Measurements from ENCODE around the gene HOXB6.
A peak's percentile ranks its signal among the peaks of the same experiment; 100 is the strongest.

Gene HOXB6

DNA sequence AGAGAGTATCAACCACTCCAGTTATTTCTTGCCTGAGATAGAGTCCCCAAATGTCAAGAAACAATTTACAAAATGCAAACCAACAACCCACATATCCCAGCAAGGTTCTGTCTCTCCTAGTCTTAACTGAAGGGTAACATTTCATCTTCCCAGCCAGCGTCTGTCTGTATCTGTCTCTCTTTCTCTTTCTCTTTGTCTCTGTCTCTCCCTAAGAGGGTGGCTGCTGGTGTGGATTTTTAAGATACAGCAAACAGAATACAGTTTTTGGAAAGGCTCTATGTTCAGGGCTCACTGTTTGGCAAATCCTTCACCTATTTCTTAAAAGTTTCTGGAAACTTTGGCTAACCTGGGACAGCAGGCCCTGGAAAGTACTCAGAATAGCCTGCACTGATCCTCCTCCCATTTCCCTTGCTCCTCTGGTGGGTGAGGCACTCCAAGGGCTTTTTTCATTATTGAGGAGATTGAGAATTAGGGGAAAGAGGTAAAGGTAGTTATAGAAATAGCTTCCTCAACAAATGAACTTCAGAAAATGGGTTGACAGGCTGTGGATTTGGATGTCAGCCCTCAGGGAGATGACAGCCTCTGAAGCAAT, 32.9 kb downstream of the HOXB6 start:
- Histone ChIP-seq H3K4me3 (ENCODE audit: low read length in 2 of 2) (peak overlapping the region; percentile 8 to 75), H3K27me3 (ENCODE audit: control insufficient read depth in 1 of 2, insufficient read depth in 2 of 2, low read length in 2 of 2) (peaks cover 0 to 35% of the 10 kb centered on the region in 2 donors), H3K9me3 (ENCODE audit: control insufficient read depth in 2 of 2, low read length in 2 of 2) (no peaks in the 10 kb centered on the region), H3K4me1 (ENCODE audit: control insufficient read depth, insufficient read depth, low read length) (peaks cover 71% of the 10 kb centered on the region), H3K9ac (ENCODE audit: low read length in 2 of 2) (peak overlapping the region; percentile 55 to 79), H3K36me3 (ENCODE audit: control insufficient read depth in 2 of 2, insufficient read depth in 2 of 2, low read length in 2 of 2) (no peaks in the 10 kb centered on the region), H3K27ac (ENCODE audit: low read length) (peak overlapping the region; percentile 94)

DNA sequence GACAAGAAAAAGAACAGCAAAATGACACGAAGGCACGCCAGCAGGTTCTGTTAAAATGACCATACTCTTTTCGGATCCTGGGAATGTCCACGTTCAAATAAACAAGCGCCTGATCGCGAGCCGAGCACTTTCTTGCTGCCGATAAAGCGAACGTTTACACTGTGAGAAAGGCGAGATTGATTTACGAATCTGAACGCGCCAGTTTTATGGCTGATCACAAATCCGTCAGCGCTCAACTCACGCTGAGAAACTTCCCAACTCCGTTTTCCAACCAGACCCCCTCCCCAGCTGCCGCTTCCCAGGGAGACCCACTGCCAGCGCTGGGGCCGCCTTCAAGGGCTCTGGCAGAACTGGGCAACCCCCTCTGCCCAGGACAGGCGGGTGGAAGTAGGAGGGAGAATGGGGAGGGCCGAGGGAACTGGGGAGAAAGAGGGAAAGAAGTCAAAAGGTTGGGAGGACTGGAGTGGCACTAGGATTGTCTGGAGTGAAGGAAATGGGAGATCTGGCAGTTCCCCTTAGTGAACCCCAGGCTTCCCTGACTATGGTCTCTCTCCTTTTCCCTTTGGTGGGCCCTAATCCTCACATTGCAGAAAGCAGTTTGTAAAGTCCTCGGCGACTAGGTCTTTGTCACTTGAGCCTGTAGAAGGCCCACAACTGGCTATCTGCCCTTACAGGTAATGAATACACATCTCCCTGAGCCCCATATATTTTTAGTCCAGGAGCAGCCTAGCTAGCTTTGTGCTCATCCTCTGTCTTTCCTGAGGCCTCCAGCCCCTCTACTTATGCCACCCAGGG, 33.6 kb downstream of the HOXB6 start:
- Histone ChIP-seq H3K4me1 (ENCODE audit: control insufficient read depth, insufficient read depth, low read length) (peaks cover 74% of the 10 kb centered on the region), H3K27me3 (ENCODE audit: control insufficient read depth in 1 of 2, insufficient read depth in 2 of 2, low read length in 2 of 2) (peaks cover 0 to 32% of the 10 kb centered on the region in 2 donors), H3K9me3 (ENCODE audit: control insufficient read depth in 2 of 2, low read length in 2 of 2) (no peaks in the 10 kb centered on the region), H3K4me3 (ENCODE audit: low read length in 2 of 2) (peak overlapping the region; percentile 24 to 75), H3K36me3 (ENCODE audit: control insufficient read depth in 2 of 2, insufficient read depth in 2 of 2, low read length in 2 of 2) (no peaks in the 10 kb centered on the region), H3K27ac (ENCODE audit: low read length) (peak overlapping the region; percentile 94), H3K9ac (ENCODE audit: low read length in 2 of 2) (peak overlapping the region; percentile 55 to 79)

DNA sequence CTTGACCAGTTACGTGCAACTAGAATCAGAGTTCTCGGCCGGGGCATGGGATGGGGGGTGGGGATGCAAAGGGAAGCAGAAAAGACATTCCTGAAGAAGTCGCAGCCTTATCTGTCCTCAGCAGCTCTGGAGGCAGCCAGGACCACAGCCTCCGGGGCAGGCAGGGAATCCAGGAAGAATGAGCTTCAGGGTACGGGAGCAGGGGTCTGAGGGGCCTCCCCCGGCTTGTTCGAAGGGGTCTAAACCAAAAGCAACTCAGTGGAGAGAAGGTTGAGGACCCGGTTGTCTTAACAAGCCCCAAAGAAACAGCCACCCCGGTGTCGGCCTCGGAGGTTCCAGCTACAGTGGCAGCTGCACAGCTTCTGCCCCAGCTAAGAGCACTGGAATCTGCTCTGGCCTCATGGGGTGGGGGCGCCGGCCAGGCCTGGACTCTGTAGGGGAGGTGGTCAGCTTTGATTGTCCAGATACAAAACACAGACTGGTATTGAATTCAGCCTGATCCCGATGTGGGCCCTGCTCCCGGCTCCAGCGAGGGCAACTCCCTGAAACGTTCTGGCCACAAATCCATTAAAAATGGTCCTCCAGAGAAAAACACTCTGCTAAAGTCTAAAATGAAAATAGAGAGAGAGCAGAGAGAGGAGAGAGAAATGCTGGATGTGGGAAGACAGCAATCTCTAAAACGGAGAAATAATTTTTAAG, 34.3 kb downstream of the HOXB6 start:
- H3K4me3 ChIP-seq (ENCODE audit: low read length in 2 of 2) = peak overlapping the region; percentile 24 to 75
- H3K9ac ChIP-seq (ENCODE audit: low read length in 2 of 2) = peak overlapping the region; percentile 55 to 79
- H3K36me3 ChIP-seq (ENCODE audit: control insufficient read depth in 2 of 2, insufficient read depth in 2 of 2, low read length in 2 of 2) = no peaks in the 10 kb centered on the region
- H3K27me3 ChIP-seq (ENCODE audit: control insufficient read depth in 1 of 2, insufficient read depth in 2 of 2, low read length in 2 of 2) = peaks cover 0 to 28% of the 10 kb centered on the region in 2 donors
- H3K27ac ChIP-seq (ENCODE audit: low read length) = peak overlapping the region; percentile 94
- H3K4me1 ChIP-seq (ENCODE audit: control insufficient read depth, insufficient read depth, low read length) = peaks cover 74% of the 10 kb centered on the region
- H3K9me3 ChIP-seq (ENCODE audit: control insufficient read depth in 2 of 2, low read length in 2 of 2) = no peaks in the 10 kb centered on the region

DNA sequence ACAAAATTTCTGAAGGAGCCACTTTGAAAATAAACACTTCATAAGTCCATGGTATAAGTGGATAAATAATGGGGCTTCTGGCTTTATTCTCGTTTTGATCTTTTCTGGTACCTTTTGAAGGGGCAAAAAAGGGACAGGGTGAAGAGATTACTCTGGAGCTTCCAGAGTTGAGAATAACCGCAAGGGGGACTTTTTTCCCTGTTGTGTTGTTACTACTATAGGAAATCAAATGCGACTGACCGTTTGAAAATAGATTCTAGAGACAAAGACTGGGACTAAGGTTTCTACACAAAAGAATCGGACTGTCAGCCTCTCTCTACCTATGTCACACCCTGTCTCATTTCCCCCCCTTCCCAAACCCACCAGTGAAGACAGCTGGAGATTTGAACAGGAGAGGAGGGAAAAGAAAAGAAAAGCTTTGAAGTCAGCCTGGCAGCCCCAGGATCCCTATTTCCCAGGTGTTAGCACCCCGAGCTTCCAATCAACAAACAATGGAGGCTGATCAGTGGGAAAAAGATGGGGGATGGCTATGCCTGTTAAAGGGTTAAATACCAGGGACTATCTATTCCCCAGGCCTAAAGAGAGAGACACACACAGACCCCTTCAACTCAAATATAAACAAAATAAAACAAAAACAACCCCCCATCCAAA, 35.0 kb downstream of the HOXB6 start:
- peak overlapping the region; percentile 24 to 75 for H3K4me3 ChIP-seq (ENCODE audit: low read length in 2 of 2)

DNA sequence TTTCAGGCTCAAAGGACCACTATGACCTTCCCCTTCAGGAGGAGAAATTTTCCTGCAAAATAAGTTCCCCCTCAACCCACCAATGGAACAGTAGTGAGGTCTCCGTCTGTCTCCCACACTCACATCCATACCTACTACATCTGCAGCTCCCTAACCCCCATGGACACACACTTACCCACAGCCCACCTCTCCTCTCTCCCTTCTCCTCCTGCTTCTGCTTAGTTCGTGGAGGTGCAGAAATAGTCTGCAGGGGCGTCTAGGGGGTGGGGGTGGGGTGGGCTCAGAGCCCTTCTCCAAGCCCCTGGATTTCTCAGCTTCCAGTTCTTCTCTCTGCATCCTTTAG, 35.6 kb downstream of the HOXB6 start:
- Histone ChIP-seq H3K4me3 (ENCODE audit: low read length in 2 of 2) (peak overlapping the region; percentile 39 to 75), H3K27ac (ENCODE audit: low read length) (peak overlapping the region; percentile 94), H3K4me1 (ENCODE audit: control insufficient read depth, insufficient read depth, low read length) (peaks cover 72% of the 10 kb centered on the region), H3K36me3 (ENCODE audit: control insufficient read depth in 2 of 2, insufficient read depth in 2 of 2, low read length in 2 of 2) (no peaks in the 10 kb centered on the region), H3K9ac (ENCODE audit: low read length in 2 of 2) (peak overlapping the region; percentile 55 to 79), H3K27me3 (ENCODE audit: control insufficient read depth in 1 of 2, insufficient read depth in 2 of 2, low read length in 2 of 2) (peaks cover 0 to 22% of the 10 kb centered on the region in 2 donors), H3K9me3 (ENCODE audit: control insufficient read depth in 2 of 2, low read length in 2 of 2) (no peaks in the 10 kb centered on the region)

More for the DNA sequence above, 35.0 kb downstream of the HOXB6 start:
- peak overlapping the region; percentile 55 to 79 for H3K9ac ChIP-seq (ENCODE audit: low read length in 2 of 2)
- H3K27me3 ChIP-seq (ENCODE audit: control insufficient read depth in 1 of 2, insufficient read depth in 2 of 2, low read length in 2 of 2) = peaks cover 0 to 23% of the 10 kb centered on the region in 2 donors
- peak overlapping the region; percentile 94 for H3K27ac ChIP-seq (ENCODE audit: low read length)
- H3K4me1 ChIP-seq (ENCODE audit: control insufficient read depth, insufficient read depth, low read length) = peaks cover 74% of the 10 kb centered on the region
- H3K9me3 ChIP-seq (ENCODE audit: control insufficient read depth in 2 of 2, low read length in 2 of 2) = no peaks in the 10 kb centered on the region
- H3K36me3 ChIP-seq (ENCODE audit: control insufficient read depth in 2 of 2, insufficient read depth in 2 of 2, low read length in 2 of 2) = no peaks in the 10 kb centered on the region

DNA sequence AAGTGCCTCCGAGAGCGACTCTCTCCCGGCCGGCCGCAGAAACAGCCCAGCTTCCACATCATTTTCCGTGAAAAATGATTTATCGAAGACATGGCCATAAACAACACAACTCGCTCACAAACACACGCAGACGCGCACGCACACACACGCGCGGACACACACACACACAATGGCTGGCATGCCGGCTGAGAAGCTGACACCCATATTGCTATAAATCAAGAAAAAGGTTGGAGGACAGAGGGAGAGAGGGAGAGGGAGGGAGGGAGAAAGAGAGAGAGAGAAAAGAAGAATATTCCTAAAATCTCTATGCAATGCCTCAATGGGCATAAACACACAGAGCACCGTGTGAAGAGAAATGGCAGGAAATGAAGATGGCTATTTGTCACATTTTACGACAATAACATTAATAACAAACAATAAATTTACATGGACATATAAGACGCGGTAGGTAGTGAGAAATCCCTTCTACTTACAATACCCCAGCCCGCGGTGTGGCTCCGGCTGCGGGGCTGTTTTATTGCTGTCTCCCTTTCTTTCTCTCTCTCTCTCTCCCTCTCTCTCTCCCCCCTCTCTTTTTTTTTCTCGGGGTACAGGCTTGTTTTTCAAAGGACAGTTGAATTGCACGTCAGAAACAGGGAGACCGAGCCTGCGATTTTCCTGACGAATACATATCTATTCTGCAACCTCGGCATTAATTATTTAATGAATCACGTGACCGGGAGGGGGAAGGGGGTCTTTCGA, 36.1 kb downstream of the HOXB6 start:
- H3K27ac ChIP-seq (ENCODE audit: low read length) = peak overlapping the region; percentile 94
- H3K27me3 ChIP-seq (ENCODE audit: control insufficient read depth in 1 of 2, insufficient read depth in 2 of 2, low read length in 2 of 2) = peaks cover 0 to 20% of the 10 kb centered on the region in 2 donors
- H3K9ac ChIP-seq (ENCODE audit: low read length in 2 of 2) = peak overlapping the region; percentile 44 to 68
- H3K4me1 ChIP-seq (ENCODE audit: control insufficient read depth, insufficient read depth, low read length) = peaks cover 75% of the 10 kb centered on the region
- no peaks in the 10 kb centered on the region for H3K36me3 ChIP-seq (ENCODE audit: control insufficient read depth in 2 of 2, insufficient read depth in 2 of 2, low read length in 2 of 2)
- no peaks in the 10 kb centered on the region for H3K9me3 ChIP-seq (ENCODE audit: control insufficient read depth in 2 of 2, low read length in 2 of 2)
- H3K4me3 ChIP-seq (ENCODE audit: low read length in 2 of 2) = peak overlapping the region; percentile 39 to 75

DNA sequence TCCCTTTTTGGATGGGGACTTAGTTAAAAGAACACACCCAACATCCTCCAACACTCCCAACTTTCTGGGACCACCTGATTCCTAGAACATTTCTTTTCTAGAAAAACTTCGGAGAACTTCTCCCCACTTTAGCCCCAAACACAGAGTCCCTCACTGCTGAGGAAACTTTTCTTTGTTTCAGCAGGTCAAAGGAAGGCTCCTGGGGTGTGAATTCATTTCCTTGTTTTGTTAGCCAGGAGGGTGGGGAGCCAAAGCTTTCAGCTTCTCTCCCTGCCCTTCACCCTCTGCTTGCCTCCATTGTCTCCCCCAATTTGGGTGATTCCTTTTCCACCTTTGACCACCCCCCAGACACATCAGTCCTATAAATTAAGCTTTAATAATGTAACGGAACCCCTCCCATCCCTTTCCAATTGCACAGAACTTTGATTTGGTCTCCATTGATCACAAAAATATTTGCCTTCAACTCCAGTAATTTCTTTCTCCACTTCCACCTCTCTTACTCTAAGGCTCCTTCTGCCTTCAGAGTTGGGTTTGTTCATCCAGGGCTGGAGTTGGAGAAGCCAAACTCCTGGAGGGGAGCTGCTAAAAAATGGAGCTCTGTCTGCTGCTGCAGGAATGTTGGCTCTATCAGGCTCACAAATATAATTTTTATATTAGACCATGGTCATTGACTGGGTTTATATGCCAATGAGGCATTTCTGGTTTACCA, 37.0 kb downstream of the HOXB6 start:
- Histone ChIP-seq H3K27ac (ENCODE audit: low read length) (peak overlapping the region; percentile 94), H3K36me3 (ENCODE audit: control insufficient read depth in 2 of 2, insufficient read depth in 2 of 2, low read length in 2 of 2) (no peaks in the 10 kb centered on the region), H3K9me3 (ENCODE audit: control insufficient read depth in 2 of 2, low read length in 2 of 2) (no peaks in the 10 kb centered on the region), H3K9ac (ENCODE audit: low read length in 2 of 2) (peak overlapping the region in 1 of 2 donors; percentile 47), H3K27me3 (ENCODE audit: control insufficient read depth in 1 of 2, insufficient read depth in 2 of 2, low read length in 2 of 2) (peaks cover 0 to 18% of the 10 kb centered on the region in 2 donors), H3K4me3 (ENCODE audit: low read length in 2 of 2) (peak overlapping the region; percentile 39 to 75), H3K4me1 (ENCODE audit: control insufficient read depth, insufficient read depth, low read length) (peaks cover 79% of the 10 kb centered on the region)

DNA sequence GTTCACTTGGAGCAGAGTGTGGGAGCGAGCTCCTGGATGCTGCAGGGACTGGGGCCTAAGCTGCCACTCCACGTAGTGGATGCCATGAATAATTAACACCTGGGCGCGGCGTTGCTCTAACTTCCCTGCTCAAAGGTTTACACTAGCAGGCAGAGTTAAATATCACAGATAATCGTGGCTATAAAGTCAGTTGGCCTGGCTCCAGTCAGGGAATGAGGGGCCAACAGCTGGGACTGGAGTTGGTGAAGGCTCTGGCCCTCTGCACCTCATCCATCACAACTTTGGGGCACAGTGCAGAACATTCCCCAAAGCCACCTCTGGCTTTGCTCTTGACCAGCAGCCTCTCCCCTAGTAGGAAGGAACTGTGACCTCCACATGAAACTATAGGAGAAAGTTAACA, 37.6 kb downstream of the HOXB6 start:
- no peaks in the 10 kb centered on the region for H3K36me3 ChIP-seq (ENCODE audit: control insufficient read depth in 2 of 2, insufficient read depth in 2 of 2, low read length in 2 of 2)
- peak overlapping the region in 1 of 2 donors; percentile 36 for H3K9ac ChIP-seq (ENCODE audit: low read length in 2 of 2)
- no peaks in the 10 kb centered on the region for H3K9me3 ChIP-seq (ENCODE audit: control insufficient read depth in 2 of 2, low read length in 2 of 2)
- peaks cover 0 to 14% of the 10 kb centered on the region in 2 donors for H3K27me3 ChIP-seq (ENCODE audit: control insufficient read depth in 1 of 2, insufficient read depth in 2 of 2, low read length in 2 of 2)
- peak overlapping the region in 1 of 2 donors; percentile 75 for H3K4me3 ChIP-seq (ENCODE audit: low read length in 2 of 2)
- H3K4me1 ChIP-seq (ENCODE audit: control insufficient read depth, insufficient read depth, low read length) = peaks cover 79% of the 10 kb centered on the region
- peak overlapping the region; percentile 94 for H3K27ac ChIP-seq (ENCODE audit: low read length)

DNA sequence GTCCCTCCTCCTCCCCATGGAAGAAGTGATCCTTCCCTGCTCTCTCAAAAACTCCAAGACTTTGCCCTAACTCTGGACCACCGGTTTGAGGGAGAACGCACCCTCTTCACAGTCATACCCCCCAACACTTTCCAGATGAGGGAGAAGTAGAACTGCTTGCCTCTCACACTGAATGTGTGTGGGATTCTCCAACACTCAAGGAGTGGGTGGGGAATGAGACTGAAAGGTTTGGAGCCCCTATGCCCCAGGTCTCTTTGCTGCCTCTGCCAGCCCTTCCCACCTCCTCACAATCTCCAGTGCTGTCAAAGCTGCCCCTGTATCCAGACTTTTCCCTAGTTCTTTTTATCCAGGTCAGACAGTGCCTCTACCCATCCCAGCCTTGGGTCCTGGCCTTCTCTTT, 38.1 kb downstream of the HOXB6 start:
- H3K4me3 ChIP-seq (ENCODE audit: low read length in 2 of 2) = peak overlapping the region in 1 of 2 donors; percentile 75
- H3K4me1 ChIP-seq (ENCODE audit: control insufficient read depth, insufficient read depth, low read length) = peaks cover 77% of the 10 kb centered on the region
- H3K9ac ChIP-seq (ENCODE audit: low read length in 2 of 2) = no peak overlapping the region
- peak overlapping the region; percentile 94 for H3K27ac ChIP-seq (ENCODE audit: low read length)
- no peaks in the 10 kb centered on the region for H3K36me3 ChIP-seq (ENCODE audit: control insufficient read depth in 2 of 2, insufficient read depth in 2 of 2, low read length in 2 of 2)
- no peaks in the 10 kb centered on the region for H3K9me3 ChIP-seq (ENCODE audit: control insufficient read depth in 2 of 2, low read length in 2 of 2)
- H3K27me3 ChIP-seq (ENCODE audit: control insufficient read depth in 1 of 2, insufficient read depth in 2 of 2, low read length in 2 of 2) = peaks cover 0 to 14% of the 10 kb centered on the region in 2 donors

Measured in stomach smooth muscle (tissue), 2 donors.